GM19452 (cell line): Measurements from ENCODE around the gene C5orf47.

Experiments
- ATAC-seq: cut with Tn5 transposase; IDR thresholded peaks from one replicate; pipeline ENCODE4 v1.9.1; 2021; ENCODE audit not compliant: unreplicated experiment

Gene C5orf47

GRCh38 chr5:174022384-174023095, 33.6 kb downstream of the C5orf47 start:
- ATAC-seq = no peak

- no peak for ATAC-seq
Measured at GRCh38 chr5:174030286-174030685, 41.3 kb downstream of the C5orf47 start.

GRCh38 chr5:174044466-174045254, 55.7 kb downstream of the C5orf47 start:
- ATAC-seq = no peak

- no peak for ATAC-seq
Measured at GRCh38 chr5:174045470-174046025, 56.6 kb downstream of the C5orf47 start, which contains the start of gene NSG2. NSG2 (plus strand) TSS chr5:174045706; CDS start chr5:174046756, 1,050 bp downstream.

GRCh38 chr5:174046558-174046957, 57.6 kb downstream of the C5orf47 start:
- no peak for ATAC-seq

GRCh38 chr5:174047472-174048099, 58.6 kb downstream of the C5orf47 start:
- no peak for ATAC-seq

- ATAC-seq = no peak
Measured at GRCh38 chr5:174052636-174053035, 63.7 kb downstream of the C5orf47 start.

- no peak for ATAC-seq
Measured at GRCh38 chr5:174053905-174054304, 64.9 kb downstream of the C5orf47 start.
